Stimulated activated CD8-positive, alpha-beta memory T cell treated with anti-CD3 and anti-CD28 coated beads, Interleukin-15, amount 100 ng/mL, for 4 hours (primary cell): ENCODE results near the gene CENPO.
"Not testable (repeated sequence)": the region's sequence is repeated elsewhere in the genome, so short reads cannot be mapped to it uniquely, and the experiment has no call there.

Experiments
- DNase-seq, 2 donors: peaks; one replicate each; pipeline ENCODE4 v3.0.0-alpha.2; 2020; ENCODE audit warnings: low read depth in 2 of 2

Gene CENPO

GRCh38 chr2:24824071-24824588 is 30.9 kb downstream of the CENPO start:
- DNase-seq: no peak

DNA sequence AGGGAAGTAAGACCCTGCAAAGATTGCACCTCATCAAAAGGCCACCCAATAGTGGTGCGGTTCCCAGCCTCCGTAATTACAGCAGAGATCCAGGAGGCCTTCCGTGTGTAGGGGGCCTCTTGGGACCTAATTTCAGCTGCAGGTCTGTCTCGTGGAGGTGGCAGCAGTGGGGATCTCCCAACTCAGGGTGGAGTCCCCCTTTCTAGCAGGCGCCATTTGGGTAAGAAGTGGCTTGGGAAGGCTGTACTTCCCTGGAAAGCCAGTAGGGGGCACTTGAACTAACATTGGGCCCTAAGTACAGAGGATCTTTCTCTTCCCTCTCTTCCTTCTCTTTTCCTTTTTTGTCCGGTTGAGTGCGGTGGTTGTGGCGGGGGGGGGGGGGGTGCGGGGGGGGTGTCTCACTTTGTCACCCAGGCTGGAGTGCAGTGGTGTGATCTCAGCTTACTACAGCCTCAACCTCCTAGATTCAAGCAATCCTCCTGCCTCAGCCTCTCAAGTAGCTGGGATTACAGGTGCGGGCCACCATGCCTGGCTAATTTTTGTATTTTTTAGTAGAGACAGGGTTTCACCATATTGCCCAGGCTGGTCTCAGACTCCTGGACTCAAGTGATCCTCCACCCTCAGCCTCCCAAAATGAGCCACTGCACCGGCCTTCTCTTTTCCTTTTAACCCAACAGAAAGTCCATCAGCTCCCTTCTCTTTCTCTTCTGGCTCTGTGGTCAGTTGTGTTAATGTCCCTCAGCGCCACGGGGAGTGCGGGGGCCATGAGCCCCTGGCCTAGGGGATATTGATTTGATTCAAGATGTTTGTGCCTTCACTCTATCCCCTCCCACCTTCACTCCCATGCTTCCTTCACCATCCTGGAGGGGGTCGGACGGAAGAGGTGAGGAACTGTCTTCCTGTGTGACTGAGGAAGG is 32.0 kb downstream of the CENPO start:
- no peak for DNase-seq

GRCh38 chr2:24825883-24826772 is 32.9 kb downstream of the CENPO start:
- no peak for DNase-seq

DNA sequence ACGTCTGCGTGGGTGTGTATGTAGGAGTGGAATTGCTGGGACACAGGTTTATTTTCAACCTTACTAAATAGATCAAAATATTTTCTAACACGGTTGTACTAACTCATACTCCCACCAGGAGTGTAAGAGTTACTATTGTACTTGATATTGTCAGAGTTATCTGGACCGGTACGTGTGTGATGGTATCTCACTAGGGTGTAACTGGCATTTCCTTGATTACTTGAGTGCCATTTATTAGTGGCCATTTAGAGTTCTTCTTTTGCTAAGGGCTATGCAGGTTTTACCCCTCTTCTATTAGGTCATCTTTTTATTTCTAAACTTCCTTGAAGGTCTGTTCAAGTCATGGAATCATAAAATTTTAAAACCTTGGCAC is 33.5 kb downstream of the CENPO start:
- no peak for DNase-seq

DNA sequence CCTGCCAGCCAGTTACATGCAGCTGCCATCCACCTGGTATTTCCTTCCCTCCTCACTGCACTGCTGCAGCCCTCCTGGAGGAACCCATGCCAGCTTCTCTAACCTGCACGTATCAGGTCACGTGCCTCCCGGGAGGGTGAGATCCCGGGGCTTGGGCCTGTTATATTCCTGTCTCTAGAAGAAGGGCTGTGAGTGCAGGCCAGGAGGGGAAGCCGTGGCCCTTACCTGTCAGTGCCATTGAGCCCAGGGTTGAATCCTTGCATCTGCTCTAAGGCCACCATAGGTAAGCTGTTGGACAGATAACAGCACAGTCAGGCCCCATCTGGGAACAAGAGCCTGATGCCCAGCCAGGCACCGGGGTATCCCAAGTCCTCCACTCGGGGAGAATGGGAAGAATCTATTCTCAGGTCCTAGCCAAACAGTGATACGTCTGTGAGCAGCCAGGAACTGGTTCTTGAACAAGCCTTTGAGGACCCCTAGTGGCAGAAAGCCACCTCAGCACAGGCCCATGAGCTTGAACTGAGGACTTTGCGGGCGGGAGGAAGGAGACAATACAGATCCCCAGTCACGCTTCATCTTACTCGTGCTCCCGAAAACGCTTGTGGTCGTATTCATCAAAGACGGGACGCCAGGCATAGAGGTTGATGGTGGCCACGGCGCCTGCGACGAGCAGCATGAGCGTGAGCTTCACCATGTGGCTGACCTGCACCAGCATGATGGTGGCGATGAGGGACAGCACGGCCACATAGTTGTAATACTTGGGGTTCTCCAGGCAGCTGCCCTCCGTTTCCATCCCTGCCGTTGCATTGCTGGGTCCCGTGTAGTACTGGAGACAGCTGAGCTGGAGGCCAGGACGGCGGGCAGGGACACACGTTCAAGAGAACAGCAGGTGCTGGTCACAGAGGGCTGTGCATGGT is 34.4 kb downstream of the CENPO start:
- DNase-seq: peak; percentile 33 to 55

DNA sequence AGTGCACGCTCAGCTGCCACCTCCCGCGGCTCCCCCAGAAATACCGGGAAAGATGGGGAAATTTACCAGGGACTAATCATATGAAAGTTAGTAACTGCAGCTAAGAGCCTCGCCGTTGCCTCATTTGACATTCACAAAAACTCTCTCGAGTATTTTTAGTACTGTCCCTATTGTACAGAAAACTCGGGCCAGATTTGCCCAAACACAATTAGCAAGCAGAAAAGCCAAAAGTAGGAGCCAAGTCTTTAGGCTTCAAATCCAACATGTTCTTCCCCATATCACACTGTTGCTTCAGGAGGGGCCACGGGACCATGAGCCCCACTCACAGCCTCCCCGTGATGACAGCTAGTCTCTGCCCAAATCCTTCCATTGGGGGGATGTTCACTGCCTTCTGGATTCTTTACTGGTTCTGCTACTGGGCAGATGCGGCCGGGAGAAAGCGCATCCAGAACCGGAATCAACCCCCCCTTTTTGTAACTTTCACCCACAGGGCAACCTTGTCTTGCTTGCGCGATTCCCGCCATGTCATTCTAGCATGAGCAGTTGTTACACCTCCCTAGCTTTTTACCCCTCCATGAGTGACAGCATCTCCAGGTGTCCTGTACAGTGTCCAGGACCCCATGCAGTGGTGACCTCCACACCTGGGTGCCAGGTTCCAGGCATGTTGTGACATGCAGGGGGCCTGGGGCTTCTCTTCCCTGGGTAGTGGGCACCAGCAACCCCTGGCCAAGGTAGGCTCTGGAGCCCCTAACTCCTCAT is 35.2 kb downstream of the CENPO start:
- DNase-seq: no peak

GRCh38 chr2:24830351-24830750 is 37.1 kb downstream of the CENPO start:
- DNase-seq: no peak

DNA sequence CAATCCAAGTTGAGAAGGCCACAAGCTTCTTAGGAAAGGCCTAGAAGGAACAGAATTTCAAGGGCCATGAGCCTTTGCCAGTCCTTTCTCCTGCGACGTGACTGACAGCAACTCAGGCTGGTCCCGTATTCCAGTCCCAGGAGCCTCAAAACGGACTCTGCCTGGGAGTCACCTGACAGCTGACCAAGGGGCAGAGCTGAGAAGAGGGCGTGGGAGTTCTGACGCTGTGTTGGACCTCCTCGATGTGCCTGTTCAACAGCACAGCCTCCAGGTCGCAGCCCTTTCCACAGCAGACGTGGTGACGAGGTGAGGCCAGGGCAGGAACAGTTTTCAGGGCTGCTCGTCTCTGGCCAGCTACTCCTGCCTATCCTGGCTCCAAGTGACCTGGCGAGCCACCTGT is 37.6 kb downstream of the CENPO start:
- no peak for DNase-seq

GRCh38 chr2:24831221-24832072 is 38.2 kb downstream of the CENPO start:
- DNase-seq: no peak

DNA sequence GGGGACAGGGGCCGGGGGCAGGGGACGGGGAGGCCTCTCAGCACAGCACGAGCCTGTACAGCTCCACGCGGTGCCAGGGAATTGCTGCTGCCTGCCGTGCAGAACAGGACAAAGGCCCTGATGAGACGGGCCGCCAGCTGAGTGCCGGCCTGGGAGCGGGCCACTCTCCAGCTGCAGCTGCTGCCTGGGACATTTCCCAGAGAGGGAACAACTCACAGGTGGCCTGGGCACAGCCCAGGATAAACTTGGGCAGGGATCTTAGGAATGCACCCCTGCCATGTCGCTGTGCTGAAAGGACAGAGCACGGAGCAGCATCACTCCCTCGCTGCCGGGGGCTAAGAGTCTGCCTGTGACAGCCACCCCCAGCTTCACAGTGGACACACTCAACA is 38.8 kb downstream of the CENPO start:
- DNase-seq: no peak

DNA sequence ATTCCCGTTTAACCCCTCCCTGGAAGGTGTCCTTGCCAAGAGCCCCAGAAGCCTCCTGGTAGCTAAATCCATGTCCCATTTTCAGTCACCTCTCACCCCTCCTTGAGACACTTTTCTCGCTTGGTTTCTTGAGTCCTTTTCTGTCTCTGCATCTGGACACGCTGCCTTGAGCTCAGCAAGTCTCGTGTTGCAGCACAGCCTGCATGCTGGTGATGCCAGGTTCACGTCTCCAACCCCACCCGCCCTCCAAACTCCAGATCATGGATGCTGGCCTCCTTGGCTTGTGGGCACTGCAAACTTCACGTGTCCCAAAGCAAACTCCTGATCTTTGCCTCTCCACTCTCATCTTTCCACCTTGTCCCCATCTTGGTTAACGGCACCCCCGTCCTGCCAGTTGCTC is 39.3 kb downstream of the CENPO start:
- no peak for DNase-seq

DNA sequence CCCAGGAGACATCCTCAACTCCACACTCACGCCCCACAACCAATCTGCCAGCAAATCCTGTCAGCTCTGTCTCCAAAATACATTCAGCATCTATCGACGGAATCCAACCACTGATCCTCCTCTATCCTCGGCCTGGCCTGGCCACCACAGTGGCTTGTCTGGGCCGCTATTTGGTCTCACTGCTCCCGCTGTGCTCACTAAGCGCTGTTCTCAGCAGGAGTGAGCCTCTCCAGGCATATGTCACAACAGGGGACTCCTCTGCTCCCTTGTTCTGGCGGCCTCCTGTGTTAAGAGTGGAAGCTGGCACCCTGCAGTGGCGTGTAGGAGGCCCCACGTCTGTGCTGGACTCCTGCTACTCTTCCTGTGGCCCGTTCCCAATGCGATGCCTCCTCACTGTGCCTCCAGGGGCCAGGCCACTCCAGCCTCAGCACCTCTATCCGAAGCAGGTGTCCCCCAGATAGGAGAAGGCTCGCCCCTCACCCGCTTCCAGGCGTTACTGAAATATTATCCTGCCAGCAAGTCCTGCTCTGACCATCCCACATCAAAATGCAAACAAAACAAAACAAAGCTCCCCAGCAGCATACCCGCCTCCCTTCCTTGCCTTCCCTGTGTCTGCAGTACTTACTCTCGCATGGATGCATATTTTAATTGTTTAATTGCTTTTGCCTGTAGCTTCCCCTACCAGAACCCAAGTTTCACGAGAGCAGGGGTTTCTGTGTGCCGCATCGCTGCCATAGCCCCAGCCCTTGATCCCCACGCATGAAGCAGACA is 39.9 kb downstream of the CENPO start:
- DNase-seq: no peak

DNA sequence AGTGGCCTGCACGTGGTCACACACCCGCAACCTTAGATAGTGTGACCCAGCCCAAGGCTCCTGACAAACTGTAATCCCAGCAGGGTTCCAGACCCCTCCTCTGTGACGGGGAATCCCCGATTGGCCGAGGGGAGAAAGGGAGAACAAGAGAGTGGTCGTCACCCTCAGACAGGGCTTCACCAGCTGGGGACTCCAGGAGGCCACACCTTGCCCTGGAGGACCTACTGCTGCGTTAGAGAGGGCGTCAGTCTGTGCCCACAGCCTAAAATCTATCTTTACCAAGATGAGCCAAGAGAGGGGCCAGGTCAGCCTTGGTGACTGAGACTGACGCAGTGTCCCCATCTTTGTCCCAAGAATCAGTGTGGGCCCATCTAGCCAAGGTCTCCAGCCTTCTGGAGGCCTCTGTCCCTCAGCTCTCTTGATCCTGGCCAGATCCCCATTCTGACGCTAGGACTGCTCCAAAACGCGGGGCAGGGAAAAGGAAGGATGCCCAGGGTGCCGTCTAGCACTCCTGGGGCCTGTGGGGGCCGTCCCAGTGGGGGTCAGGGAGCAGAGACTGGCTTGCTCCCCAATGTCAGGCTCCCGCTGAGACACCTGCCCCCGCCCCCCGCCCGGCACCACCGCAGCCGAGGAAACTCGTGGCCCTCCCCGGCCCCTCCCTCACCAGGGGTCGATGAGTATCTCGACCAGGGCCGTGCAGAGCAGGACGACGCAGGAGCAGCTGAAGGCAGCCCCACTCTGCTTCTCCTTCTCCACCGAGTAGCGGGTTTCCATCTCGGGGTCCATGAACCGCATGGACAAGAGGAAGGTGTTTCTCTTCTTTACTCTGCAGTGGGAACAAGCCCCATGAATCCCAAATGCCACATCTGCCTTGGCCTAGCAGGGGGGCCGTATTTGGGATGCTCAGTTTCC is 40.9 kb downstream of the CENPO start:
- DNase-seq: no peak

DNA sequence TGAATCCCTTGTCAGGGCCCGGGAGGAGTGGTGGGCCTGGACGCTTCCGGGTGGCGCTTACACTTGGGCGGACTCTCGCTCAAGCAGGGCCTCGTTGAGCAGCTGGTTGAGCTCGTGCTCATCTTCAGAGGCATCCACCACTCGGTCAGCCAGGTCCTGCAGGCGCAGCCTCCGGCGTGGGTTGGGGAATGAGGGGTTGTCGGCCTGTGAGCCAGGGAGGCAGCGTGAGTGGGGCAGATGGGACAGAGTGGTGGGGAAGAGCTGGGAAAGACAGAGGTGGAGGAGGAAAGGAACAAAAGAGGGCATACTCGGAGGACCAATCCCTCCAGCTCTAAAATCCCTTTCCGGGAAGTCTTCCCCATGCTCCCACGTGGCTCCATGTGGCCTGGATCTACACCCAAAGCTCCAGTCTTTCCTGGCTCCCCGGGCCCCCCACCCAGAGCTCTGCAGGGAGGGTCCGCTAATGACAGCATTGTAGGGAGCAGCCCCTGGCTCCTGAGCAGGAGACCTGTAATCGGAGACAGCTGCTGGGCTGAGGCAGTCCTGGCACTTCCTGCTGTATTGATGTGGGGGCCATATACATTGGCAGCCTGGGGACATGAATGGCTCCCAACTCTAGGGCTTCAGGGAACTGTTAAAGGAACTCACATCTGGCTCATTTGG is 41.6 kb downstream of the CENPO start:
- no peak for DNase-seq

DNA sequence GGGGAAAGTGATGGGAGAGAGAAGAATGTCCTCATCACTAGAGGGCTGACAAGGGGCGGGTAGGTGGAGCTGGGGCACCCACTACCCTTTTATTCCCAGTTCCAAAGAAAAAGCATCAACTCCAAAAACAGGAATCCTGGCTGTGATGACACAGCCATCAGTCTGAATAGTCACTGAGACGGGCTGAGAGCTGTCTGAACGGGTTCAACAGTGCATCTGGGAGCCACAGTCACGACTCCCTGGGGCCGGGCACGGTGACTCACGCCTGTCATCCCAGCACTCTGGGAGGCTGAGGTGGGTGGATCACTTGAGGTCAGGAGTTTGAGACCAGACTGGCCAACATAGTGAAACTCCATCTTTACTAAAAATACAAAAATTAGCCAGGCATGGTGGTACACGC is 42.2 kb downstream of the CENPO start:
- DNase-seq: not testable (repeated sequence)

- no peak for DNase-seq
These were observed 43.0 kb downstream of the CENPO start for GRCh38 chr2:24836206-24836605.

GRCh38 chr2:24836706-24837105 is 43.5 kb downstream of the CENPO start:
- DNase-seq: no peak
